T-helper 1 cell treated with Interleukin-12 subunit alpha and Interleukin-12 subunit beta and Interleukin-4 antibody, amounts not matched to agents 30 μg/mL and 1 μg/mL, for 36 hours (primary cell): Measurements from ENCODE around the gene EML1.

ENCODE experiments used
- H3K27ac Mint-ChIP-seq: one replicate; pipeline ENCODE4 v1.8.0; 2021; ENCODE audit warnings: mild to moderate bottlenecking, mixed read lengths
- H3K27me3 Mint-ChIP-seq: one replicate; pipeline ENCODE4 v1.8.0; 2021; ENCODE audit warnings: low read depth, mixed read lengths
- H3K36me3 Mint-ChIP-seq: one replicate; pipeline ENCODE4 v1.8.0; 2021; ENCODE audit warnings: low read depth, mixed read lengths
- H3K4me1 Mint-ChIP-seq: one replicate; pipeline ENCODE4 v1.8.0; 2021; ENCODE audit warnings: low read depth, mixed read lengths
- H3K4me3 Mint-ChIP-seq: one replicate; pipeline ENCODE4 v1.8.0; 2021; ENCODE audit warnings: mild to moderate bottlenecking, moderate library complexity, mixed read lengths
- H3K9me3 Mint-ChIP-seq: one replicate; pipeline ENCODE4 v1.8.0; 2021; ENCODE audit warnings: mixed read lengths

The EML1 gene

GRCh38 chr14:99884834-99885648, 91.8 kb downstream of the EML1 start:
- Mint-ChIP-seq H3K27ac (no peak overlapping the region), H3K9me3 (no peaks in the 10 kb centered on the region), H3K4me1 (no peaks in the 10 kb centered on the region), H3K27me3 (no peaks in the 10 kb centered on the region), H3K36me3 (no peaks in the 10 kb centered on the region), H3K4me3 (no peak overlapping the region)

- Mint-ChIP-seq H3K4me1 (no peaks in the 10 kb centered on the region), H3K27ac (no peak overlapping the region), H3K4me3 (no peak overlapping the region), H3K9me3 (no peaks in the 10 kb centered on the region), H3K27me3 (no peaks in the 10 kb centered on the region), H3K36me3 (no peaks in the 10 kb centered on the region)
These were observed 92.4 kb downstream of the EML1 start for GRCh38 chr14:99885649-99885958.

- Mint-ChIP-seq H3K27me3 (no peaks in the 10 kb centered on the region), H3K4me3 (no peak overlapping the region), H3K9me3 (no peaks in the 10 kb centered on the region), H3K36me3 (no peaks in the 10 kb centered on the region), H3K4me1 (no peaks in the 10 kb centered on the region), H3K27ac (no peak overlapping the region)
These were observed 94.2 kb downstream of the EML1 start for GRCh38 chr14:99887407-99887806.

GRCh38 chr14:99888149-99888548, 94.9 kb downstream of the EML1 start:
- Mint-ChIP-seq H3K9me3 (no peaks in the 10 kb centered on the region), H3K36me3 (no peaks in the 10 kb centered on the region), H3K27me3 (no peaks in the 10 kb centered on the region), H3K27ac (no peak overlapping the region), H3K4me3 (no peak overlapping the region), H3K4me1 (no peaks in the 10 kb centered on the region)

- Mint-ChIP-seq H3K27me3 (no peaks in the 10 kb centered on the region), H3K27ac (no peak overlapping the region), H3K36me3 (no peaks in the 10 kb centered on the region), H3K4me3 (no peak overlapping the region), H3K9me3 (no peaks in the 10 kb centered on the region), H3K4me1 (no peaks in the 10 kb centered on the region)
These were observed 96.1 kb downstream of the EML1 start for GRCh38 chr14:99889268-99889667.

GRCh38 chr14:99891266-99891665, 98.1 kb downstream of the EML1 start:
- Mint-ChIP-seq H3K4me1 (no peaks in the 10 kb centered on the region), H3K27ac (no peak overlapping the region), H3K36me3 (no peaks in the 10 kb centered on the region), H3K27me3 (no peaks in the 10 kb centered on the region), H3K9me3 (no peaks in the 10 kb centered on the region), H3K4me3 (no peak overlapping the region)

- Mint-ChIP-seq H3K4me1 (no peaks in the 10 kb centered on the region), H3K27ac (no peak overlapping the region), H3K36me3 (no peaks in the 10 kb centered on the region), H3K9me3 (no peaks in the 10 kb centered on the region), H3K4me3 (no peak overlapping the region), H3K27me3 (no peaks in the 10 kb centered on the region)
These were observed 98.7 kb downstream of the EML1 start for GRCh38 chr14:99891900-99892299.

GRCh38 chr14:99892406-99892805, 99.2 kb downstream of the EML1 start:
- H3K9me3 Mint-ChIP-seq = no peaks in the 10 kb centered on the region
- no peaks in the 10 kb centered on the region for H3K27me3 Mint-ChIP-seq
- H3K36me3 Mint-ChIP-seq = no peaks in the 10 kb centered on the region

GRCh38 chr14:99896361-99896760, 103.1 kb downstream of the EML1 start:
- Mint-ChIP-seq H3K4me3 (no peak overlapping the region), H3K9me3 (no peaks in the 10 kb centered on the region), H3K4me1 (no peaks in the 10 kb centered on the region), H3K27me3 (no peaks in the 10 kb centered on the region), H3K27ac (no peak overlapping the region), H3K36me3 (no peaks in the 10 kb centered on the region)

More at GRCh38 chr14:99892406-99892805, 99.2 kb downstream of the EML1 start:
- Mint-ChIP-seq H3K27ac (no peak overlapping the region), H3K4me1 (no peaks in the 10 kb centered on the region), H3K4me3 (no peak overlapping the region)

GRCh38 chr14:99899578-99900178, 106.5 kb downstream of the EML1 start:
- H3K27me3 Mint-ChIP-seq = no peaks in the 10 kb centered on the region
- no peak overlapping the region for H3K27ac Mint-ChIP-seq
- peaks cover 6% of the 10 kb centered on the region for H3K9me3 Mint-ChIP-seq
- H3K36me3 Mint-ChIP-seq = no peaks in the 10 kb centered on the region
- no peaks in the 10 kb centered on the region for H3K4me1 Mint-ChIP-seq
- H3K4me3 Mint-ChIP-seq = no peak overlapping the region

GRCh38 chr14:99902925-99903324, 109.7 kb downstream of the EML1 start:
- no peaks in the 10 kb centered on the region for H3K27me3 Mint-ChIP-seq
- no peaks in the 10 kb centered on the region for H3K36me3 Mint-ChIP-seq
- no peak overlapping the region for H3K27ac Mint-ChIP-seq
- no peak overlapping the region for H3K4me3 Mint-ChIP-seq
- H3K9me3 Mint-ChIP-seq = peaks cover 6% of the 10 kb centered on the region
- no peaks in the 10 kb centered on the region for H3K4me1 Mint-ChIP-seq

- Mint-ChIP-seq H3K27ac (no peak overlapping the region), H3K9me3 (peaks cover 6% of the 10 kb centered on the region), H3K27me3 (no peaks in the 10 kb centered on the region), H3K4me1 (no peaks in the 10 kb centered on the region), H3K36me3 (no peaks in the 10 kb centered on the region), H3K4me3 (no peak overlapping the region)
These were observed 111.3 kb downstream of the EML1 start for GRCh38 chr14:99904506-99904905.

GRCh38 chr14:99905121-99905520, 111.9 kb downstream of the EML1 start:
- Mint-ChIP-seq H3K36me3 (no peaks in the 10 kb centered on the region), H3K4me3 (no peak overlapping the region), H3K4me1 (no peaks in the 10 kb centered on the region), H3K27me3 (no peaks in the 10 kb centered on the region), H3K27ac (no peak overlapping the region), H3K9me3 (peaks cover 6% of the 10 kb centered on the region)

- Mint-ChIP-seq H3K9me3 (no peaks in the 10 kb centered on the region), H3K27ac (no peak overlapping the region)
These were observed 114.8 kb downstream of the EML1 start for GRCh38 chr14:99907761-99908652.

More at GRCh38 chr14:99907761-99908652, 114.8 kb downstream of the EML1 start:
- H3K27me3 Mint-ChIP-seq = no peaks in the 10 kb centered on the region
- H3K4me3 Mint-ChIP-seq = no peak overlapping the region
- H3K36me3 Mint-ChIP-seq = no peaks in the 10 kb centered on the region
- H3K4me1 Mint-ChIP-seq = no peaks in the 10 kb centered on the region
